HG02798 (cell line): ENCODE measurements around the gene IFFO2.

ENCODE experiments used
- ATAC-seq: cut with Tn5 transposase; IDR thresholded peaks from one replicate; pipeline ENCODE4 v1.9.1; 2021; ENCODE audit warnings: mild to moderate bottlenecking; ENCODE audit not compliant: unreplicated experiment, poor library complexity

IFFO2 gene

DNA sequence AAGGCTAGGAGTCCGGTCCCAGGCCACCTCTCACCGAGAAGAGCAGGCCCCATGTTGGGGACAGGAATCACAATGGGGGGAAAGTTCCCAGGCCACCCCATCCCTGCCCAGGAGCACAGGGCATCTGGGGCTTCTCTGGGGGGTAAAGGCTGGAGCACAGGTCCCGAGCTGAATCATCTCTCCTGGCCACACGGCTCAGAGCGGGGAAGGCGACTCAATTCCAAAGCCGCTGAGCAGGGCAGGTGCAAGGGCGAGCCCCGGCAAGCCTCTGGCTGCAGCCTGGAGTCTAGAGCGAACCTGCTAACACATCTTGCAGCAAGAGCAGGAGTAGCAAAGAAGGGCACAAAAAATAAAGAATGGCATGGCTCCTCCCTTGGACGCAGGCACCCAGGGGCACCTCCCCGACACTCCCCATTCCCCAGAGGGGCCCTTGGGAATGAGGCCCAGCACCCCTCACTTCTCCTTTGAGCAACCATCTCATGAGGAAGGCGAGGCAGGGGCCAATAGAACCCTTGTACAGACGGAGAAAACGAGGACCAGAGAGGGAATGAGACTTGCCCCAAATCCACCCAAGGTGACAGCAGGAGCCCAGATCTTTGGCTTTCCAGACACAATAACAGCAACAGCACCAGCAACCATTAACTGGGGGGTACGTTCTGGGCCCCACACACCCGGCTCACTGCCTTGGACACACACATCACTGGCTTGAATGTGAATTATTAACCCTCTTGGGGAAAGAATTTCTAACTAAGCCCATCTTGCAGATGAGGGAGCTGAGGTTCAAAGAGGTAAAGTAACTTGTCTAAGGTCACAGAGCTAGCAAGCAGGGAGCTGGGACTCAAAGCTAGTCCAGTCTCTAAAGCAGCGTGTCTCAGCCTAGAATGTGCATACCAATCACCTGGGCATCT is 33.4 kb downstream of the IFFO2 start:
- ATAC-seq: no peak

DNA sequence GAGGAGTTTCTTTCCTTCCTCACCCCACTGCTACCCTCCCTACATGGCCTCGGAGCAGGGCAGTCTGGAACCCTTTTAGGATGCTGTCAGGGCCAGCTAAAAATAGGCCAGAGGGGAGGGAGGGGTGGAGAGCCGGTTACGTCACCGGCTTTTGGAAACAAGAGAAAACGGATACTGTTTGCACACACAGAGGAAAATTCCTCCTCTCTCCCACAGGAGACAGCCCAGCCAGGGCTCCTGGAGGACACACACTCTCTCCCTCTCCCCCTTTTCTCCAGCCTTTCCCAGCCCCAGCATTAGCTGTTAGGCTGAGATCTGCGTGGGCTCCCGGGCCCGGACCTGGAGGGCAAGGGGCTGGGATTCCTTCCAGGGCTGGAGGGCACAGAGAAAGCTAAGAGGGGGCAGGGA is 34.2 kb downstream of the IFFO2 start:
- no peak for ATAC-seq

DNA sequence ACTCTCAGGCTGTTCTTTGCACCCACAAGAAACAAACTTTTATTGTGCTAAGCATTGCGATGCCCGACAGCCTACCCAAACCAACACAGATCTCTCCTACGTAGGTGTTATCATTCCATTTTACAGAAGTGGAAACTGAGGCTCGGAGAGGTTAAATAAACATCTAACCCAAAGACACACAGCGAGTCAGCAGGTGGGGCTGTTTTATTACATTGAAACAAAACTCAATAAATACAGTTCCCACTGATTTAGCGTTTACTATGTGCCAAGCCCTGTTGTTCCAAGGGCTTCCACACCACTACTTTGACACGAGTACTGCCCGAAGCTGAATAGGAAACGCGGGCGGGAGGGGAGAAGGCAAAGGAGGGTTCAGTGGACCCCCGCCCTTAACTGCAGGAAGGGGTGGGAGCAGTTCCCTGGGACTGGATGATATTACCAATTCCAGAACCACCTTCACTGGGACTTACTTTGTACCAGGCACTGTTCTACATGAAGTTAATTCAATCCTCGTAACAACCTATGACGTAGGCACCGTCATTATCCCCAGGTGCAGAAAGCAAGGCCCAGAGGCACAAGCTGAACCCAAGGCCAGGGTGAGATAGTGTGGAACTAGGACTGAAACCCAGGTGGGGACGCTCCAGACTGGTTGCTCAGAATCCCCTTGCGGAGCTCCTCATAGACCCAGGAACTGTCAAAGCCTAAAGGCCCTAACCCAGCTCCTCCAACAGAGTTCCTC is 34.8 kb downstream of the IFFO2 start:
- no peak for ATAC-seq

DNA sequence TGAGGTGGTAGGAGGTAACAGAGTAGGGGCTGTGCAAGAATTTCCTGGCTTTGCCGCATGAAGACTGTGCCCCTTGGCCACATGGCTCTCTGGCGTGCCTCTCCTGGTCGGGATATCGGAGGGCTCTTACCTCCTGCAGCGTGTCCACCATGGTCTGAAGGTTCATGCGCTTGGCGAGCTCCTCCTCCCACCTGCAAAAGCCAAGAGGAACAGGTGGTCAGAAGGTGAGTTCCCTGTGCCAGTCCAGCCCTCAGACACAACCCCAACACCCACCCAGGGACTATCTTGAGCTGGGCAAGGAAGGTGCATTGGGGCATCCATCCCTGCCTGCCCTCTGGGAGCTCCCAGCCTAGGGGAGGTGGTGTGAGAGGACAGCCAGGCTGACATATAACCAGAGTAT is 35.5 kb downstream of the IFFO2 start:
- no peak for ATAC-seq

DNA sequence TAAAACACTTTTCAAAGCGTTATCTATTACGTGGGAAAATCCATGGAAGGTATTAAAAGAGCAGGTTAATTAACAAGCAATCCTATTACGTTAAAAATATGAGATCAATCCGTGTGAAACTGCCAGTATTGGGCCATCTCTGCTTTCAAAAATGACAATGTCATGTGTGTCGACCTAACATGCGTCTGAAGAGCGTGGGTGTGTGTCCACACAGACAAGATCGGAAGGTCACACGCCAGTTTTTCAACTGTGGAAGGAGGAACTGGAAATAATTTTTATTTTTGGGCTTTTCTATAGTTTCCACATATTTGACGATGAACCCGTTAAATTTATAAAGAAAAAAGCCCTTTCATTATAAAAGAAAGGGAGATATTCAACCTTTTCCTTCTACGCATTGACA is 36.5 kb downstream of the IFFO2 start:
- ATAC-seq: no peak

DNA sequence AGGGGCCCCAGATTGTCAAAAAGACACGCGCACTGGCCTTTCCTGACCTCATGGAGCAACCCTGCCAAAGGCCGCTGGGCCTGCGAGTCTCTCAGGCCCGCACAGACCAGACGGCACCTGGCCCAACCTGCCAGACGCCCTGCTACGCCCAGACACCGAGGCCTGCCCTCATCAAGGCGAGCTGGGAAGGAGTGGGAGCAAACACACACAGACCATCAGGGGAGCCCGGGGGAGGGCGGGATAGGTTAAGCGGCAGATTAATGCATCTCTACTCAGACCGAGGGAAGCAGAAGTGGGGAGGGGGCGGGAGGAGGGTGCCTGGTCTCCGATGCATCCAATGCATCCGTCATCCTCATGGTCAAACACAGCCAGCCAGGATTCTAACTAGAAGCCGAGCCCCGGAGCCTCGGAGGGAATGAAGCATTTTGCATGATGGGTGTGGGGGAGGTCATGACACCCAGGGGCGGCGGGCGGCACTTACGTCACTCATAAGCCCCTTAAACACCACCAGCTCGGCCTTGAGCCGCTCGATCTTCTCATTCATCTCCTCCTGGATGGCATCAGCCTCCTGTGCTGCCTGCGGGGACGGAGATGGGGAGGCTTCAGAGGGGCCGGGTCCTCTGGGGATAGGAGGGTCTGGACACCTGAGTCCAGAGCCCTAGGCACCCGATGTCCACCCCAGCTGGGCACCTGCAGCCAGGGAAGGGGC is 37.1 kb downstream of the IFFO2 start:
- no peak for ATAC-seq

DNA sequence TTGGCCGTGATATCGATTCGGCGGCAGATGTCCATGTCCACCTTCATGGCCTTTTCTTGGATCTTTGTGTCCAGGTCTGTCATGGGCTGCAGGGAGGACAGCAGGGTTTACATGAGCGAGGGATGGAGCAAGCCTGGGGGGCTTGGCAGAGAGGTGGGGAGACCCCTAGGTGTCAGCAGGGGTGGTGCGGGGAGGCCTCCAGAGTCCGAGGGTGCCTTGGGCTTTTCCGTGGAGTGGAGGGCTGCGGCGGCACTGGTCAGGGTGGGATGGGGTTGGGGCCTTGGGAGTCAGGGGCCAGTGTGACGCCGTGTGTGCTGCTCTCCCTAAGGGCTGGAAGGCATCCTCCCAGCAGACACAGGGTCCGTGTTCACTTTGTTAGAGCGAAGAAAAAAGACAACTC is 38.1 kb downstream of the IFFO2 start:
- ATAC-seq: no peak

DNA sequence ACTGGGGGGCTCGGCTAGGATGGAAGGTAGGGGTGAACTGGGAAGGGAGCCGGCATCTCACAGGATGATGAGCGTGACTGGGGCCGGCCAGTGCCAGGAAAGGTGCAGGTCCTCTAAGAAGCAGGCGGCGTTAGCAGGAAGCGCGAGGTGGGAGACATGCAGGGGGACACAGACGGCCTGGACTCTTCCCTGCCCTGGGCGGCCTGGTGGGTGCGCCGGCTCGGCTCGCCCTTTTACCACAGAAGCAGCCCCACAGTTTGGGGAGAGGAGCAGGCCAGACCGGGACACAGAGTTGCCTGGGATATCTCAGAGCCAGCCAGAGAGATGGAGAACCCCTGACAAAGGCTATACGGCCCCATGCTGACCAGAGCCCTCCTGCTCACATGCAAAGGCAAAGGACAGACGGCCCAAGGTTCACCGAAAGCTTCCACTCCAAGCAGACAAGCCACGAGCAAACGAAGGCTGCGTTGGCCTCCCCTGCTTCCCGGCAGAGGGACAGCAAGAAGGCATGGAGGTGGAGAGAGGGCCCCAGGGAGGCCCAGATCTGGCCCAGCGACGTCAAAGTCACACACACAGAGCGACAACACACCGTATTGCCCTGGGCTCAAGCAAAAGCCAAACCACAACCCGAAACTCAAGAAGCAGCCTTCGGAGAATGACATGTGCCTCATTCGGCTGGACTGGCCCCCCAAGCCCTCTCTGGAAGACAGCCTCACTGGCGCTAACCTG is 39.2 kb downstream of the IFFO2 start:
- ATAC-seq: no peak

DNA sequence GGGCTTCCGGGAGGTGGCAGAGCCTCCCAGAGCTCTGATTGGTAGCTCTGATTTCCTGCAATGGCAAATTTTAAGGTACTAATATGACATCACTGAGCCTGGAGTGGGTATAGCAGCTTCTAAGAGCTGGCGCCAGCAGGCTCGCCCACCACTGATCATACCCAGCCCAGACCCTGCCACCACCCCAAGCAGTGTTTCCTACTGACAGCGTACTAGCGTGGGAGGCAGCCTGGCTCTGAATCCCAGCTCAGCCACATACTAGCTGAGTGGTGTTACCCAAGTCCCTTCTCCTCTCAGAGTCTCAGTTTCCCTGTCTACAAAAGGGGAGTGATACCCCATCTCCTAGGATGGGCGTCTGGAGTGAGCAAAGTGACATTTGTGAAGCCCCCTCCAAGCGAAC is 41.1 kb downstream of the IFFO2 start:
- ATAC-seq: no peak

DNA sequence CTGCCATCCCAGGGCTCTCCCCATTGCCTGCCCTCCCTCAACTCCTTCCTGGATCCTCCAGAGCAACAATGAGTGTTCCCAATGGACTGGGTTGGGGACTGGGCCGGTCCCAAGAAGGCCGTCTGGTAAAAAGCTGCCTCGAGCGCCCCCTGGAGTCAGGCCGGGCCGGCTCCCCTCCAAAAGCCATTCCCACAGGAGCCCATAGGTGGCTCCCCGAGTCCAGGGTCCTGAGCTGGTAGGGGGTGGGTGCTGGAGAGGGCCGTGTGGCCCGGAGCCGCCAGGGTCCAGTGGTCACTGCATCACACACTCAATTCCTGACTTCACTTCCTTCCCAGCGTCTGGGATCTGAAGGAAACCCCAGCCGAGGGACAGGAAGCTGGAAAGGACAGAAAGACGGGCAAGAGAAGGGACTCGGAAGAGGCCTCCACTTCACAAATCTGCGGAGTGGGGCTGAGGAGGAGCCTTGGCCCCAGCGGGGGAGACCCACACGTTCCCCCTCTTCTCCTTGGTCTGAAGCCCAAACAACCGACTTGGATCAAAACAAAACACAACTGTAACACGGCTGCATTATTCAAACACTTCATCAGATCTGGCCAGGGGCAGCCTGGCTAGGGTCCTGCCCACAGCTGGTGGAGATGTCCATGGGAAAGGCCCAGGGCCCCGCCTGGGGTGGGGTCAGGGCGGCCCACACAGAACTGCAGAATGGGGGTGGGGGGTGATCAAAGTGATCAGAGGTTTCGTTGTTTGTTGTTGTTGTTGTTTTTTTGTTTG is 43.2 kb downstream of the IFFO2 start:
- ATAC-seq: peak; percentile 69

DNA sequence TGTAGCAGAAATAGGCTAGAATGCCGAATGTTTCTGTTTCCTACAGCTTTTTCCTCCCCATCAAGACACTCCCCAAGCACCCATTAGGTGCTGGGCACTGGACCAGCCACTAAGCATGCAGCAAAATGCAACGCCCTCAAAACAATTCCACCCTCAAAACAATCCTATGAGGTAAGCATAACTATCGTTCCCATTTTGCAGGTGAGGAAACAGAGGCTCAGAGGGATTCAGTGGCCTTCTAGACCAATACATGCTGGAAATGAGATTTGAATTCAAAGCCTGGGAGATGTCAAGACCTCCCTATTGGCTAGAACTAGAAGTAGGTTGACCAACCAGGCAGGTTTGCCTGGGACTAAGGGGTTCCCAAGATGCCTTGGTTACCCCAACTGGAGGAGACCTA is 43.9 kb downstream of the IFFO2 start:
- ATAC-seq: no peak

DNA sequence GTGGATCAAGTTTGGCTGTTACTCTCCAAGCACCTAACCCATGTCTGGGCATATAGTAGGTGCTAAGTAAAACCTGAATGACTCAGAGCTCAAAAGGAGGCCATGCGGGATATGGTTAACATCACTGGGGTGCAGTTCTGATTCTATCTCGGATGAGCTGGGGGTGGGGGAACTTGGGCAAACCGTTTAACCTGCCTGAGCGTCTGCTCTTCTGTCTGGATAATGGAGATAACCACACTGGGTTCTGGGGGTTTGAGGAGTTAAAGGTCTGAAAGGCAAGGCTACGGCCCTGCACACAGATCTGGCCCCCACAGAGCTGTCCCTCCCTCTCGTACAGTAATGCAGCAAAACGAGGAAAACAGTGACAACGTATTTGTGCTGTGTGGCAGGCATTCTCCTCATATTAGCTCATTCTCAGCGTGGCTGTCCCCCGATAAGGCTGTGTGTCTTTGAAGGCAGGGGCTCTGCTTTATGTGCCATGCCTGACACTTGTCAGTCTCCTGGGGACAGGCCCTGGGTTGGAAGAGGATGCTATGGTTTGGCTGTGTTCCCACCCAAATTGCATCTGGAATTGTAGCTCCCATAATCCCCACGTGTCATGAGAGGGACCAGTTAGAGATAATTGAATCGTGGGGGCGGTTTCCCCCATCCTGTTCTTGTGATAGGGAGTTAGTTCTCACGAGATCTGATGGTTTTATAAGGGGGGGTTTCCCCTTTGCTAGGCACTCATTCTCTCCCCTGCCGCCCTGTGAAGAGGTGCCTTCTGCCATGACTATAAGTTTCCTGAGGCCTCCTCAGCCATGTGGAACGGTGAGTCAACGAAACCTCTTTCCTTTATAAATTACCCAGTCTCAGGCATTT is 47.3 kb downstream of the IFFO2 start:
- no peak for ATAC-seq

DNA sequence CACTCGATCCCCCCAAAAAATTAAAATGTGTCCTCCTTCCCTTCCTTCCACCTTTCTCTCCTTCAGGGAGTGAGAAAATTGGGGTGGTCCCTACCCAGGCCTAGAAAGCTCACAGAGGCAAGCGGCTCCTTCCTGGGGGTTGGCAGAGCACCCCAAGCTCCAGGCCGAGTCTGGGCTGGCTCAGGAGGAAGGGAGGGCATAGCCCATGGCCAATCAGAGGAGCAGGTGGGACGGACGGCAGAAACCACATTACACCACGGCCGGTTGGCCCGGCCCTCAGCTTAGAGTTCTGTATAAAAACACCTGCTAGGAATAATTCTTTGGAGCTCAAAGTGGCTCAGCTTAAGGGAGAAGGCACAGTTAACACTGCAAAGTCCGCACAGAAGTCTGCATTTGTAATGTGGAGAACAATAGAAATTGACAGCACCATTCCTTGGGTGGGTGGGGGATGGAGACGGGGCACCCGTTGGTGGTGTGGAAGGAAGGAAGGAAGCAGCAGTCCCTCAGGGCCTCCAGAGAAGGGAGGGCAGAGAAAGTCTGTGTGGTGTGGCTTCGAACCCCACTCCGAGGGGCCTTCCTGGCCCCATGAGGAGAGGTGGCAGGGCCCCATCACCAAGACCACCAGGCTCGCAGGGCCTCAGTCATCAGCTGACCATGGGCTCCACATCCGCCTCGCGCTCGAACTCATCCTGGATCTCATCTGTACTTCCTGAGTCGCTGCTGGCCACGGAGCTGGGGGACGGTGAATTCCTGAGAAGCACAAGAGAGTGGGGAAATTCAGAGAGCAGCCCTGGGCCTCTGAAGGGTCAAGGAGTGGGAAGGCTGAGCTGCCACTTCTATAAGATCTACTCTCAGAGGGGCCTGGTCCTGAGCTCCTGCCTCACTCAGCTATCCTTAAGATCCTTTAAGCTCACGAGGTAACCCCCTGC is 48.3 kb downstream of the IFFO2 start:
- ATAC-seq: no peak

DNA sequence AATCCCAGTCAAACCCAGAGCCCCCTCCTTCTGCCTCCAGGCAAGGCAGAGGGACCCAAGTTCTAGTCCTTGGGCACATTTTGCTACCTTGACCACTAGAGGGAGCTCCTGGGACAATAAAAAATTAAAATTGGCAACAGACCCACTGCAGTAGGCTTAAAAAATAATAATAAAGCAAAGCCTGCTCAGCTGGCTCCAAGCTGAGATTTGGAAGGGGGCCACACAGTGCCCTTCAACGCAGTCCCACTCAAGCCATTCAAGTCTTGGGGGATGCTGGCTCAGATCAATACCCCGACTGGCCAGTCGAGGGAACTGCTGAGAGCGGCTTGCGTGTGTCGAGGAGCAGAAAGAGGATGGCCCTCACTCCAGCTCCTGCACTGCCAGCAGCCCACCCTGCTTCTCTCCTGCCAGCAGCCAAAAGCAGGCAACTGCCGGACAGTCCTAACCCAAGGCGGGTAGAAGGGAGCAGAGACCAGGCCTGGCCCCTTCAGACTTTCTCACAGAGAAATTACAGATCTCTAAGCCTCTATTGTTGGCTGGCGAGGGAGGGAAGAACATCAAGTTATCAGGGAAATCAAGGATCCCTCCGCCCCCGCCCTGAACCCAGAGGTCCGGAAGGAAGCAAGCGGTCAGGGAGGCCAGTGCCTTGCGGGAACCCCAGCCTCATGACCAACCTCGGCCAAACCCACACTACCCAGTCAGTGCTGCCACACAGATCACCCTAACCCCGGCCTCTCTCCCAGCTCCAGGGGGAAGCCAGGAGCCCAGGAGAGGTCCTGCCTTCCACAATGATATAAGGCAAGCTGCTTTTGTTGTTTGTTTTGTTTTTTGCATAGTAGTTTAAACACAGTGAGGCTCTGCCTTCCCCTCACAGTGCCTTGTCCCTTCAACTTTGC is 49.2 kb downstream of the IFFO2 start:
- ATAC-seq: no peak

DNA sequence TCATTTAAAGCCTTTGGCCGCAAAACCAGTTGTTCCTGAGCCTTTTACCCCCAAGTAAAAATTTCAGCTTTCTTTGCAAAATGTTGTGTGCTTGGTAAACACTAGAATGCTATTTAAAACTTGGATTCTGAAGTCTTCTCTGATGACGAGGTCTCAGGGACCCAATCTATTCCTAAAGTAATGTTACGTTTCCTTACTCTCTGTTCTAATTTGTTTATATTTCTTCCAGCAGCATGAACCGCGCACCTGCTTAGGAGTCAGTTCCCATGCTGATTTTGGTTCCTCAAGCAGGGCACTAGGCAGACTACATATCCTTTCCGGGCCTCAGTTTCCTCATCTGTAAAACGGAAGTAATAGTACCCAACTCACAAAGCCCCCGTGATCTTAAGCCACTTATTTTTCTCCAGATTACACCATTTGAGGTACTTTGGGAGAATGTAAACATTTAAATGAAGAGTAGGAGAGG is 53.2 kb downstream of the IFFO2 start:
- no peak for ATAC-seq

DNA sequence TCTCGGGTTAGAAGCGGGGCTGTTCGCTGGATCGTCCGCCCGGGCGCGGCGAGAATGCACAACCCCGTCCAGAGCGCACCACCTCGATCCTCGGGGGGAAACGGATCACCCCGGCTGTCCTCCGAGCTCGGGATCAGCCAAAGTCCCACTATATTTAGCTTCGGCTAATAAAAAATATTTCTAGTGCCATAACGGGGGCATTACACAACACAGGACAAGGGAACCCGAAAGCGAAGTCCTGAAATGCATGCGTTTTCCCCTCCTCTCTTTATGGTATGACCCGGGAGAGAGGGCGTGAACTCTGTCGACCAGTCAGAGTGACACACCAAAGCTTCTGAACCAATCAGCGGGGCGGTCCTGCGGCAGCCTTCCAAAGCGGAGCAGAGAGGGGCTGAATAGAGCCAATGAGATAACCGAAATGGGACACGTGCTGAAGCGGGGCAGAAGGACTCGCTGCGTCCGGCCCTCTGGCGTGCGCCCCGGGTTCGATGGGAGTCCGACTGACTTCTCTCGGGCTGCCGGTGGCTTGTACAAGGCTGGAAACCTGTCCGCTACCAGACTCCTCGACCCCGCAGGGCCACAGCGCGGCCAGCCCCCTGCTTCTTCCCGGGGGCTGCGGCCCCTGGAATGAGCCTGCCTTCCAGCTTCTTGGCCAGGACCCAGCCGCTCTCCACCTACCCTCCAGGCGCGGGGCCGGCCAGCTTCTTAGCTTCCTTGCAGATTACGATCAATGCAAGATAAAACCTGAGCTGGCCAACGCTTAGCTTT is 53.8 kb downstream of the IFFO2 start, which contains the start of gene ALDH4A1:
TSS of gene ALDH4A1 (minus strand) at position 33 of the 768 bp plus-strand sequence. CDS start at position 1, 32 bp downstream.
- ATAC-seq: peak; percentile 97
